HPDE6-E6E7 (cell line): Measurements from ENCODE around the gene ITPKA.

Experiments
- DNase-seq: peaks from one replicate; pipeline ENCODE4 v3.0.0; 2011; ENCODE audit warnings: missing footprints; ENCODE audit errors: extremely low spot score

Gene ITPKA

GRCh38 chr15:41511331-41511898 is 17.7 kb downstream of the ITPKA start:
- DNase-seq = no peak

DNA sequence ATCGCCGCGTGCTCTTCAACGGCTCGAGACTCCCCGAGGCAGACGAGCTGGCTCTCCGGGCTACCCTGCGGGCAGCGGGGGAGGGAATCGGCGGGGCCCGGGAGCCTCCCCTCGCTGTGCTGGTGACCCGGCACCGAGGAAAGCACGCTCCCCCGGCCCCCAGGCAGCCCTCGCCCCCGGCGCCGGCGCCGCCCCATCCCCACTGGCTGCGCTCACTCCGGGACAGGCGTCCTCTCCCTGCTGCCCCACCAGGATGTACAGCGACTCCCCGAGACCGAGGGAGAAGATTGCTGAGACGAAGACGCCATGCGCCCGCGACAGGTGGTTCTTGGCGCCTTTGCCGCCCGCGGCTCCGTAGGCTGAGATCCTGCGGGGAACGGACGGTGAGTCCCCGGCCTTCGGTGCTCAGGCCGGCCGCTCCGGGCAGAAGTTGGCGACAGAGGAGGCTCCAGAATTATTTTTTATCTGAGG is 18.3 kb downstream of the ITPKA start:
- no peak for DNase-seq

- DNase-seq = no peak
Observed at GRCh38 chr15:41512512-41512939, 18.9 kb downstream of the ITPKA start.

- DNase-seq = no peak
Observed at GRCh38 chr15:41512940-41513505, 19.3 kb downstream of the ITPKA start.

GRCh38 chr15:41513506-41514227 is 20.0 kb downstream of the ITPKA start, which contains the start of gene LTK:
TSS of gene LTK (minus strand) at chr15:41513827. CDS start at chr15:41513709, 118 bp downstream.
- no peak for DNase-seq

- DNase-seq = no peak
Observed at GRCh38 chr15:41517895-41518449, 24.3 kb downstream of the ITPKA start.

- no peak for DNase-seq
Observed at GRCh38 chr15:41520636-41521035, 27.0 kb downstream of the ITPKA start.

DNA sequence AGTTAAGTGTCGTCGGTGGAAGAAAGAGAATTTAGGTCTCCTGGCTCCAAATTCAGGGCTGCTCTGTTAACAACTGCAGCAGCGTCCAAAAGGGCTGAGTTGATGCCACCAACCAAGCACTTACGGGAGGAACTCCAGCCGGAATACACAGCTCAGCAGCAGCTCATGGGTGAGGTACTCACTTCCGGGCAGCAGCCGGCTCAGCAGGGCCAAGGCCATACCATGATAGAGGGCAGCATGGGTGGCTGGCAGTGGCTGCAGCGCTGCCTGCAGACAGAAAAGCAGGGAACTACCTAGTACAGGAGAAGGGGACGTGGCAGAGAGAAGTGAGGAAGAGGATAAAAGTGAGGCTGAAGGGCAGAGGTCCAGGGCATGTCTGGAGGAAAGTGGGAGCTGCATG is 27.9 kb downstream of the ITPKA start:
- DNase-seq = no peak

GRCh38 chr15:41523097-41523496 is 29.4 kb downstream of the ITPKA start:
- no peak for DNase-seq

- no peak for DNase-seq
Observed at GRCh38 chr15:41530363-41530956, 36.8 kb downstream of the ITPKA start.

DNA sequence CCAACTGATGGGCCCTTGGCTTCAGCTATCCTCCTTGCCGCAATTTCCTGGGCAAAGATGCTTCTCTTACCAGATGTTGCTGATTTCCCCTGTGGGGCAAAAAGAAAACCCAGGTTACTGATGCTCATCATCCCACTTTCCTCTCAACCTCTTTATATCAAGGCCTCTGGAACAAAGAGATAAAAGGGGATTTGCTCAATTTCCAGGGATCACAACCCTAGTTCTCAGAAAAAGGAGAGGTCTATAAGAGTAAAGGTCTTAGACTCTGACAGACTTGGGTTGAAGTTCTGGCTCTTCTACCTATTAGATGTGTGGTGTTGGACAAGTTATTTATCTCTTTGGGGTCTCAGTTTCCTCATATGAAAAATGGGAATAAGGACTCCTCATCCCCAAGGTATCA is 41.9 kb downstream of the ITPKA start:
- DNase-seq = no peak

- no peak for DNase-seq
Observed at GRCh38 chr15:41536866-41537265, 43.2 kb downstream of the ITPKA start.

DNA sequence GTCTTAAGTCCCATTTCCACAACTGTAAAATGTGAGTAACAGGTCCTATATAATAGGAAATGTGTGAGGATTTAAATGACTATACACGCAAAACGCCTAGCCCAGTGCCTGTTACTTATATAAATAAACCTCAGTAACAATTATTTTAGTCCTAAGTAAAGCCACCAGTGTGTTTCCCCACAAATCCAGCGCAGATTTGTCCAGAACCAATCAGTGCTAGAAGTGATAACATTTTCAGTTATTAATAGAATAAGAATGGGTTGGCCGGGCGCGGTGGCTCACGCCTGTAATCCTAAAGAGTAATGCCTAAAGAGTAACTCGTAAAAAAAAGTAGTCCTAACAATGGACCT is 49.8 kb downstream of the ITPKA start:
- no peak for DNase-seq

DNA sequence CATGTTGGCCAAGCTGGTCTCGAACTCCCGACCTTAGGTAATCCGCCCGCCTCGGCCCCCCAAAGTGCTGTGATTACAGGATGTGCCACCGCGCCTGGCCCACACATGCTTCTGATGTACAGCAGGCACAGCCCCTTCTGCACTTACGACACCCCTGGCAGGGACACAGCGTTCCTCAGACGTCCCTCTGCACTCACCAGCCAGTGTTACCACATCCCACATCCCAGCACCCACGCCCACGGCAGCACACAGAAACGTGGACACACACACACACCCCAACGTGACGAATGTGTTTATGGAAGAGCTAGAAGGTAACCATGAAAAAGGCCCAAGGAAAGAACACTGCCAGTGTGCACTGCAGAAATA is 51.0 kb downstream of the ITPKA start:
- no peak for DNase-seq

GRCh38 chr15:41545218-41545617 is 51.5 kb downstream of the ITPKA start:
- no peak for DNase-seq

DNA sequence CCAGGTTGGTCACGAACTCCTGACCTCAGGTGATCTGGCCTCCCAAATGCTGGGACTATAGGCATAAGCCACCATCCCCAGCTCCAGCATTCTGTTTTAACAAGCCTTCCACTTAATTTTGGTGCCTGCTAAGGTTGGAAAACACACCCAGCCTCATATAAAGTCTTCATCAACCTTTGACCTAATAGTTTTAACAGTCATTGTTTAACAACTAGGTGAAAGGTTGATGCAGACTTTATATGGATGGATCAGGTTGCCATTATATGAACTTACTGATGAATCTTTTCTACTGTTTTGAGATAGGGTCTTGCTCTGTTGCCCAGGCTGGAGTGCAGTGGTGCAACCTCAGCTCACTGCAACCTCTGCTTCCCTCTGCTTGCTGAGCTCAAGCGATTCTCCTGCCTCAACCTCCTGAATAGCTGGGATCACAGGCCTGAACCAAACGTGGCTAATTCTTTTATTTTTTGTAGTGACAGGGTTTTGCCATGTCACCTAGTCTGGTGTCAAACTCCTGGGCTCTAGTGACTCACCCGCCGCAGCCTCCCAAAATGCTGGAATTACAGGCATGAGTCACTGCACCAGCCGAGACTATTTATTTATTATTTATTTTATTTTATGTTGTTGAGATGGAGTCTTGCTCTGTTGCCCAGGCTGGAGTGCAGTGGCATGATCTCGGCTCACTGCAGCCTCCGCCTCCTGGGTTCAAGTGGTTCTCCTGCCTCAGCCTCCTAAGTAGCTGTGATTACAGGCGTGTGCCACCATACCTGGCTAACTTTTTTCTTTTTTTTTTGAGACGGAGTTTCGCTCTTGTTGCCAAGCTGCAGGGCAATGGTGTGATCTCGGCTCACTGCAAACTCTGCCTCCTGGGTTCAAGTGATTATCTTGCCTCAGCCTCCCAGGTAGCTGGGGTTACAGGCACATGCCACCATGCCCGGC is 53.4 kb downstream of the ITPKA start:
- DNase-seq = no peak

DNA sequence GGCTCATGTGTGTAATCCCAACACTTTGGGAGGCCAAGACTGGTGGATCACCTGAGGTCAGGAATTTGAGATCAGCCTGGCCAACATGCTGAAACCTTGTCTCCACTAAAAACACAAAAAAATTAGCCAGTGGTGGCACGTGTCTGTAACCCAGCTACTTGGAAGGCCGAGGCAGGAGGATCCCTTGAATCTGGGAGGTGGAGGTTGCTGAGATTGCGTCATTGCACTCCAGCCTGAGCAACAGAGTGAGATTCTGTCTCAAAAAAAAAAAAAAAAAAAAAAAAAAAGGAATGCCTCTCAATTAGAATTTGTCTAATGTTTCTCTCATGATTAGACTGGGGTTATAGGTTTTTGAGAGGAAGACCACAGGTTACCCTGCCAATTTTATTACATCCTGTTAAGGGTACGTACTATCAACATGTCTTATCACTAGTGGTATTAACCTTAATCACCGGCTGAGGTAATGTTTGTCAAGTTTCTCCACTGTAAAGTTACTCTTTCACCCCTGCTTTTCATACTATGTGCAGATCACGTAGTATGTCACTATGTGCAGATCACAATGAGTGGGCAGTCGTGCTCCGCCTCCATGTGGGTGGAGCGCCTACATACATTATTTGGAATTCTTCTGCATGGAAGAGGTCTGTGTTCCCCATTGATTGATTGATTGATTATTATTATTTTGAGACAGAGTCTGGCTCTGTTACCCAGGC is 56.5 kb downstream of the ITPKA start:
- DNase-seq = no peak
